ENCODE results near the gene ANKRD10.
"Not testable (repeated sequence)": the region's sequence is repeated elsewhere in the genome, so short reads cannot be mapped to it uniquely, and the experiment has no call there.

DNA sequence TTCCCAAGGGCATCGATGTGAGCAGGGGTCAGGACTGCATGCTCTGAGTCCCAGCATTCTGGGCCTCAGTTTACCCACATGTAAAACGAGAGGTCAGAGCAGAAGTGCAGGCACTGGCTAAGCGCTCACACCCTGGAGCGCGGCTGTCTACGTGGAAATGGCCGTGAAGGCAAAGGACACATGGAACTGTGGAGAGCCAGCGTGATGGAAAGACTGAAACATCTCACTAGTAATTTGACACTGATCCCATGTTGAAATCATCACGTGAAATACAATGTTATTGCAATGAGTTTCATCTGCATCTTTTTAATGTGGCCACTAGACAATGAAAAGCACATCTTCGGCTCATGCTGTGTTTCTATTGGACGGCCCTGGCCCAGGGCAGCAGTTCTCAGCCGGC, 41.3 kb upstream of the ANKRD10 start:
- TF ChIP-seq CTCF, POLR2A (IDR thresholded peaks at IDR 0.05): not testable (repeated sequence)
